ENCODE data around the gene TWF1. TPM values are rescaled to one million over a fixed set of nuclear protein-coding genes. Genes with fewer than 3 reads are reported as not detected.
A peak's percentile ranks its signal among the peaks of the same experiment; 100 is the strongest.

Gene TWF1
- total and polyA plus RNA-seq, 2 of the 4 experiments (the other 2 are of a cell fraction), result 67.0 to 141 TPM

- Histone ChIP-seq H2BK120ac (ENCODE audit: low read depth, low read length) (no peak overlapping the region), H4K5ac (ENCODE audit: low read depth, low read length) (no peak overlapping the region), H3K4ac (ENCODE audit: low read depth, low read length) (no peak overlapping the region), H3K79me1 (ENCODE audit: low read depth in 1 of 2, low read length in 2 of 2) (no peaks in the 10 kb centered on the region), H3K9me3 (ENCODE audit: control insufficient read depth, insufficient read depth, low read length) (no peaks in the 10 kb centered on the region), H4K8ac (ENCODE audit: low read depth in 2 of 2, low read length in 2 of 2) (no peak overlapping the region), H4K20me1 (ENCODE audit: insufficient read depth, low read length) (no peaks in the 10 kb centered on the region), H3K27ac (ENCODE audit: insufficient read depth, low read length) (no peak overlapping the region), H3K14ac (replicated peaks; ENCODE audit: low read depth, low read length) (no peak overlapping the region), H3K9me1 (ENCODE audit: insufficient read depth, low read length) (no peaks in the 10 kb centered on the region), H2BK15ac (ENCODE audit: low read depth, low read length) (no peak overlapping the region), H3K9ac (ENCODE audit: low read depth, low read length) (no peak overlapping the region), H3K4me3 (ENCODE audit: insufficient read depth, low read depth, low read length) (no peak overlapping the region), H4K91ac (ENCODE audit: insufficient read depth, low read depth, low read length) (no peak overlapping the region), H2BK20ac (ENCODE audit: low read depth, low read length) (no peak overlapping the region), H3K4me2 (ENCODE audit: low read depth, low read length) (no peak overlapping the region), H2AFZ (replicated peaks; ENCODE audit: low read length, poor library complexity) (no peak overlapping the region), H3K18ac (ENCODE audit: low read depth, low read length) (no peak overlapping the region), H3K27me3 (ENCODE audit: control insufficient read depth, insufficient read depth, low read length) (no peaks in the 10 kb centered on the region), H3K23ac (ENCODE audit: low read depth, low read length) (no peak overlapping the region), H3K56ac (ENCODE audit: extremely low read depth, insufficient read depth, low read length) (no peak overlapping the region), H2AK9ac (replicated peaks; ENCODE audit: low read depth, low read length, poor library complexity) (no peak overlapping the region), H3K36me3 (ENCODE audit: control insufficient read depth, insufficient read depth, low read length) (no peaks in the 10 kb centered on the region), H3K4me1 (ENCODE audit: control insufficient read depth, insufficient read depth, low read length) (peaks cover 2% of the 10 kb centered on the region; the same call in 1 of the 2 replicates), H2BK5ac (ENCODE audit: low read depth, low read length, poor library complexity, severe bottlenecking) (no peak overlapping the region), H2AK5ac (ENCODE audit: low read depth, low read length) (no peak overlapping the region)
- ChIA-PET CTCF (no interaction called here), POLR2A (ENCODE audit: unreplicated experiment) (no interaction called here)
- ATAC-seq (ENCODE audit: low read depth) (peak; percentile 51), DNase-seq (peak; percentile 69)
- BruUV-seq (replicated peaks), result no TSS peak
- intact Hi-C loops (cut with micrococcal nuclease), result no loop called here
- dilution Hi-C loops (cut with HindIII; ENCODE audit: low sequenced_read_pairs, unreplicated experiment), result no loop called here
- in situ Hi-C loops (cut with MboI; ENCODE audit: low sequenced_read_pairs), result no loop called here
- TF ChIP-seq CEBPB (IDR thresholded peaks at IDR 0.05; ENCODE audit: low read depth, low read length), result 0 out of 2 replicates have a peak, but pooled peaks have one; percentile 22
- TF ChIP-seq MAFK (IDR thresholded peaks at IDR 0.05; ENCODE audit: low read depth, low read length), result no peak
- WGBS, 2 experiments (ENCODE audit: extremely low coverage in 2 of 2, insufficient read length in 1 of 2), result no CpG with 5 or more reads among the region's 3 CpGs
Observed at GRCh38 chr12:43826681-43827080, 20.6 kb upstream of the TWF1 start.
